ENCODE results near the gene FUBP3.

The FUBP3 gene

GRCh38 chr9:130687615-130688014 lies 108.2 kb downstream of the FUBP3 start:
- no peak for DNase-seq

All from CD4-positive, alpha-beta T cell treated with Interferon gamma for 1 hour (primary cell).